ENCODE data around the gene ELMOD3. TPM values are rescaled to one million over a fixed set of nuclear protein-coding genes. Genes with fewer than 3 reads are reported as not detected.

The ELMOD3 gene
- total and polyA plus RNA-seq, 8 donors, result 3.9 to 22.9 (median 8.0) TPM

- no peak for ATAC-seq
- FAIRE-seq, result no peak
- peaks cover 0 to 9% (median 4%) of the 10 kb centered on the region in 3 donors for H3K36me3 ChIP-seq
Observed at GRCh38 chr2:85388878-85389538, 34.4 kb downstream of the ELMOD3 start.

DNA sequence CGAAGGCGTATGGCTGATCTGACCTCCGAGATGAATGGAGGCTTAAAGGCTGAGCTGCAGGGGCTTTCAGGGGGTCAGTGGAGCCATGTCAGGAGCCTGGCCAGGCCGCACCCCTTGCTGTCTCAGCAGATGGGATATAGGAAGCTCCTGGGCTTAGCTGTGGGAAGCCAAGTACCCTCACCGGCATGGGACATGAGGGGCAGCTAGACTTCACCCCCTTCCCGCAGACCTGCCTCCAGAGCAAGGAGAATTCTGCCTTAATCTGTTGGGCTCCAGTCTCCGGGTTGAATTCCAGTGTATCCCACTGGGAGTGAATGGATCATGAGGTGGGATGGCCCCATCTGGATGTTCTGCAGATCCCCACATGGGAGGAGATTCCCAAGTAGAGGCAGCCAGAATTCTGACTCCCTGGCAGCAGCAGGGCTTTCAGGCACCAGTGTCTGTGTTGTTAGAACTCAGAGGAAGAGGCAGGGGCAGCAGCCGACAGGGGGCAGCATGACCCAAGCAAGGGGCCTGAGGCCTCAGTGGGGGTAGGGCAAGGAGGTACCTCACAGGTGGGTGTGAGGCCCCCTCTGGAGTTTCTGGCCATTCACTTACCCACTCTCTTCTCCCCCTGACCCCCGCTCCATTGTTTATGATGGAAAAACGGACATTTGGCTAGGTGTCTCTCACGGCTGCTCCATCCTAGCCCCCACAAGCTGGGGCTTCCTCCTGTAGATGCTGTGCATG lies 36.5 kb downstream of the ELMOD3 start:
- no peak for FAIRE-seq

More at GRCh38 chr2:85388878-85389538, 34.4 kb downstream of the ELMOD3 start:
- Histone ChIP-seq H3K4me3 (no peak overlapping the region), H3K27ac (no peak overlapping the region), H3K4me1 (no peaks in the 10 kb centered on the region), H3K9me3 (no peaks in the 10 kb centered on the region), H3K27me3 (no peaks in the 10 kb centered on the region)
- TF ChIP-seq, protein P1, sequence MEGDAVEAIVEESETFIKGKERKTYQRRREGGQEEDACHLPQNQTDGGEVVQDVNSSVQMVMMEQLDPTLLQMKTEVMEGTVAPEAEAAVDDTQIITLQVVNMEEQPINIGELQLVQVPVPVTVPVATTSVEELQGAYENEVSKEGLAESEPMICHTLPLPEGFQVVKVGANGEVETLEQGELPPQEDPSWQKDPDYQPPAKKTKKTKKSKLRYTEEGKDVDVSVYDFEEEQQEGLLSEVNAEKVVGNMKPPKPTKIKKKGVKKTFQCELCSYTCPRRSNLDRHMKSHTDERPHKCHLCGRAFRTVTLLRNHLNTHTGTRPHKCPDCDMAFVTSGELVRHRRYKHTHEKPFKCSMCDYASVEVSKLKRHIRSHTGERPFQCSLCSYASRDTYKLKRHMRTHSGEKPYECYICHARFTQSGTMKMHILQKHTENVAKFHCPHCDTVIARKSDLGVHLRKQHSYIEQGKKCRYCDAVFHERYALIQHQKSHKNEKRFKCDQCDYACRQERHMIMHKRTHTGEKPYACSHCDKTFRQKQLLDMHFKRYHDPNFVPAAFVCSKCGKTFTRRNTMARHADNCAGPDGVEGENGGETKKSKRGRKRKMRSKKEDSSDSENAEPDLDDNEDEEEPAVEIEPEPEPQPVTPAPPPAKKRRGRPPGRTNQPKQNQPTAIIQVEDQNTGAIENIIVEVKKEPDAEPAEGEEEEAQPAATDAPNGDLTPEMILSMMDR (IDR thresholded peaks at IDR 0.05), result no peak
- WGBS, 2 donors, result 81 to 84% methylated on average over 9 of the region's 9 CpGs
- DNase-seq, result no peak
- intact Hi-C loops (cut with DNase I), result no loop called here

DNA sequence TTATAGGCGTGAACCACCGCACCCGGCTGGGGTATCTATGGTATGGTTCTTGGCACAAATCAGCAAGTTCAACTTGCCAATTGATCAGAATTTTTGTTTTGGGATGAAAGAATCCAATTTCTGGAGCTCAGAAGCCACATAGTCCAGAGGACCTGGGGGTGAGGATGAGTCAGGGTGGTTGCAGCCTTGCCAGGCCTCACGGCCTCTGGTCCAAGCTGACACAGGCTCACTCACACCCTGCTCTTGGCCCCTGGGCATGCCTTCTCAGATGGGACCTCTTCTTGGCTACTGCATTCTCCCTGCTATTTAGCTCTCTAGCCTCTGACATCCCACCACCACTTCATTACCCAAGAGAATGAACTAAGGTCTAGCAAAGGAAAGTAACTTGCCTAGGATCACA lies 39.3 kb downstream of the ELMOD3 start:
- no peak overlapping the region for H3K4me3 ChIP-seq
- H3K9me3 ChIP-seq, result no peaks in the 10 kb centered on the region
- H3K36me3 ChIP-seq, result no peaks in the 10 kb centered on the region
- peaks cover 0 to 14% (median 5%) of the 10 kb centered on the region in 3 donors for H3K4me1 ChIP-seq
- WGBS, 2 donors, result 93 to 96% methylated on average over 4 of the region's 4 CpGs
- H3K27me3 ChIP-seq, result no peaks in the 10 kb centered on the region
- intact Hi-C loops (cut with DNase I), result no loop called here
- TF ChIP-seq, protein P1 (IDR thresholded peaks at IDR 0.05), result no peak
- ATAC-seq (no peak), FAIRE-seq (no peak), DNase-seq (no peak)
- no peak overlapping the region for H3K27ac ChIP-seq

More for the DNA sequence above, 36.5 kb downstream of the ELMOD3 start:
- Histone ChIP-seq H3K27me3 (no peaks in the 10 kb centered on the region), H3K4me3 (no peak overlapping the region), H3K4me1 (peaks cover 0 to 1% (median 0%) of the 10 kb centered on the region in 3 donors), H3K9me3 (no peaks in the 10 kb centered on the region), H3K36me3 (no peaks in the 10 kb centered on the region), H3K27ac (no peak overlapping the region)
- TF ChIP-seq, protein P1 (IDR thresholded peaks at IDR 0.05), result peak; percentile 26 to 52 (median 36)
- WGBS, 2 donors, result 74 to 82% methylated on average over 11 of the region's 11 CpGs
- intact Hi-C loops (cut with DNase I), result no loop called here
- DNase-seq (peak in 5 of 6 donors; percentile 46 to 86 (median 69)), ATAC-seq (peak; percentile 66 to 86 (median 81))

DNA sequence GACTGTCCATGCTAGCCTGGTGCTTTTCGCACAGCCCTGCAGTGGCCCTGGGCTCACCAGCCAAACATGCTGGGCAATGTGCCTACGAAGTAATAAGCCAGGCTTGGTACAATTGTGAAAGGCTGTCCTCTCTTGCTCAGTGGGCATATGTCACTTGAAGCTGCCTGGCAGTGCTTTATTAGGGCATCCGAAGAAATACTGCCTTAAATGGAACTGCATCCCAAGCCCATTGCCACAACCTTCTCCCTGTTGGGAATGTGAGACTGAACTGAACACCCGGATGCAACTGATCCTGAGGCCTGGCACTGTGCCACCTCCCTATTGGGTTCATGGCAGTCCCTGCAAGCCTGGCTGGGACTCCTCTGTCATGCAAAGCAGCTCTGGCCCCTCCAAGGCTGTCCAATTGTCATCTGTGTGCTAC lies 39.7 kb downstream of the ELMOD3 start:
- H3K36me3 ChIP-seq, result no peaks in the 10 kb centered on the region
- H3K27me3 ChIP-seq, result no peaks in the 10 kb centered on the region
- no peak for FAIRE-seq
- ATAC-seq, result no peak
- H3K4me1 ChIP-seq, result peaks cover 0 to 14% (median 5%) of the 10 kb centered on the region in 3 donors
- 86 to 93% methylated on average over 4 of the region's 4 CpGs for WGBS, 2 donors
- no peak overlapping the region for H3K4me3 ChIP-seq
- intact Hi-C loops (cut with DNase I), result no loop called here
- H3K27ac ChIP-seq, result no peak overlapping the region
- no peaks in the 10 kb centered on the region for H3K9me3 ChIP-seq
- TF ChIP-seq, protein P1 (IDR thresholded peaks at IDR 0.05), result no peak
- no peak for DNase-seq

Data from pancreas (tissue), 10 donors.